HepG2 (cell line): ENCODE measurements around the gene CALML4. TPM values are rescaled to one million over a fixed set of nuclear protein-coding genes. Genes with fewer than 3 reads are reported as not detected.
"Not testable (repeated sequence)": the region's sequence is repeated elsewhere in the genome, so short reads cannot be mapped to it uniquely, and the experiment has no call there.

Source experiments
- ATAC-seq: fragments of 200-7000 bp; cut with Tn5 transposase; 3 replicates; pipeline ENCODE4 v1.9.1; 2020; ENCODE audit warnings: mild to moderate bottlenecking, moderate library complexity
- BruUV-seq: library from RNA; stranded (reverse); fragments of 400-500 nt; replicated peaks from 2 replicates; lab custom pipeline; 2021; lab: Mats Ljungman, UMichigan
- CTCF ChIA-PET: fragments of 300-600 bp; formaldehyde crosslinking; extraction: SDS; loops from one replicate; lab custom pipeline; 2021; ENCODE audit warnings: low total read pairs, inconsistent platforms, low intra/inter-chr PET ratio; lab: Yijun Ruan, JAX
- POLR2A ChIA-PET: fragments of 350-600 bp; sonication (Branson Sonifier 250); formaldehyde crosslinking; loops from one replicate; lab custom pipeline; 2020; ENCODE audit warnings: antibody characterized with exemption, inconsistent platforms; lab: Yijun Ruan, JAX
- DNase-seq: peaks from one replicate; pipeline ENCODE4 v3.0.0-alpha.2; 2015; ENCODE audit warnings: low spot score
- FAIRE-seq: peaks from 3 replicates; lab custom pipeline; 2011; peaks lifted over from hg19 to GRCh38; lab: Jason Lieb, UNC
- H2AFZ ChIP-seq: one replicate; pipeline ENCODE4 v1.6.1; 2011; ENCODE audit warnings: low read length, inconsistent platforms
- H3K27ac ChIP-seq: fragments of 300-600 bp; 3 replicates; pipeline ENCODE4 v1.8.0; 2011; ENCODE audit warnings: mixed run types, mild to moderate bottlenecking, mixed read lengths, low read length, inconsistent platforms; ENCODE audit not compliant: insufficient read depth; ENCODE audit errors: extremely low read length
- H3K27me3 ChIP-seq, 2 experiments: fragments of 200-600 bp in 1 of 2; 2 replicates in 1 of 2; 3 replicates in 1 of 2; pipeline versions ENCODE4 v1.6.0 to v1.8.0; 2011; ENCODE audit warnings: low read length in 2 of 2, mild to moderate bottlenecking in 2 of 2, moderate library complexity in 2 of 2, inconsistent platforms in 1 of 2; ENCODE audit not compliant: insufficient read depth in 2 of 2, control insufficient read depth in 1 of 2
- H3K36me3 ChIP-seq, 2 experiments: fragments of 200-600 bp in 1 of 2; replicated peaks in 1 of 2; 2 replicates in 1 of 2; 3 replicates in 1 of 2; pipeline versions ENCODE4 v1.5.1 to v1.8.0; 2011; ENCODE audit warnings: low read length in 2 of 2, inconsistent platforms in 1 of 2; ENCODE audit not compliant: insufficient read depth in 2 of 2, control insufficient read depth in 1 of 2
- H3K4me1 ChIP-seq: 2 replicates; pipeline ENCODE4 v1.5.1; 2012; ENCODE audit warnings: low read length, inconsistent platforms; ENCODE audit not compliant: insufficient read depth
- H3K4me2 ChIP-seq: 2 replicates; pipeline ENCODE4 v1.6.0; 2011; ENCODE audit warnings: low read depth, low read length, inconsistent platforms
- H3K4me3 ChIP-seq, 3 experiments: fragments of 200-600 bp in 1 of 3; sonication (generic), shearing (Covaris generic) in 1 of 3; replicated peaks in 1 of 3; 2 replicates each; pipeline ENCODE4 v1.5.1; 2011 to 2016; ENCODE audit warnings: low read length in 3 of 3, inconsistent platforms in 2 of 3, low read depth in 2 of 3, mild to moderate bottlenecking in 2 of 3, control low read depth in 1 of 3, mixed read lengths in 1 of 3; ENCODE audit not compliant: insufficient read depth in 1 of 3
- H3K79me2 ChIP-seq: one replicate; pipeline ENCODE4 v1.6.1; 2011; ENCODE audit warnings: low read length, inconsistent platforms; ENCODE audit not compliant: insufficient read depth
- H3K9ac ChIP-seq: 2 replicates; pipeline ENCODE4 v1.6.0; 2011; ENCODE audit warnings: mild to moderate bottlenecking, low read depth, low read length, inconsistent platforms; ENCODE audit not compliant: insufficient read depth
- H3K9me3 ChIP-seq: 2 replicates; pipeline ENCODE4 v1.5.1; 2012; ENCODE audit warnings: mild to moderate bottlenecking, low read length
- H4K20me1 ChIP-seq: 2 replicates; pipeline ENCODE4 v1.6.0; 2011; ENCODE audit warnings: inconsistent platforms, mild to moderate bottlenecking, low read length, moderate library complexity; ENCODE audit not compliant: insufficient read depth
- KDM4B ChIP-seq: sonication (generic); formaldehyde crosslinking; IDR thresholded peaks from 2 replicates; pipeline ENCODE4 v1.4.0; 2020; ENCODE audit warnings: missing genetic modification reagents
- NFYB ChIP-seq: sonication (generic); formaldehyde crosslinking; IDR thresholded peaks from 2 replicates; pipeline ENCODE4 v1.4.0; 2020; ENCODE audit warnings: missing genetic modification reagents
- PATZ1 ChIP-seq: sonication (generic); formaldehyde crosslinking; IDR thresholded peaks from 2 replicates; pipeline ENCODE4 v1.4.0; 2020; ENCODE audit warnings: missing genetic modification reagents
- RFX5 ChIP-seq: IDR thresholded peaks from 2 replicates; pipeline ENCODE4 v1.6.1; 2011; ENCODE audit warnings: low read depth, low read length, improper control_type of control experiment
- ZBTB34 ChIP-seq: sonication (generic); formaldehyde crosslinking; IDR thresholded peaks from 2 replicates; pipeline ENCODE4 v1.8.0; 2022; ENCODE audit warnings: mild to moderate bottlenecking, missing genetic modification reagents
- ZHX2 ChIP-seq, 2 experiments: sonication (generic) in 1 of 2; formaldehyde crosslinking in 1 of 2; IDR thresholded peaks; 2 replicates each; pipeline versions ENCODE4 v1.6.1 to v1.9.0; 2014 to 2022; ENCODE audit warnings: antibody characterized with exemption in 1 of 2, borderline replicate concordance in 1 of 2, inconsistent platforms in 1 of 2, low read depth in 1 of 2, missing genetic modification reagents in 1 of 2
- ZNF224 ChIP-seq: sonication (generic); formaldehyde crosslinking; IDR thresholded peaks from 2 replicates; pipeline ENCODE4 v1.5.0; 2020; ENCODE audit warnings: mild to moderate bottlenecking, missing genetic modification reagents
- ZNF331 ChIP-seq: sonication (generic); formaldehyde crosslinking; IDR thresholded peaks from 2 replicates; pipeline ENCODE4 v1.4.0; 2020; ENCODE audit warnings: missing genetic modification reagents
- WGBS: methylation state at CpG from one replicate; pipeline ENCODE4 v1.1.6; 2017; ENCODE audit warnings: low lambda C conversion rate; 5-methylcytosine and 5-hydroxymethylcytosine counted together
- in situ Hi-C: cut with HindIII; loops from 2 replicates; pipeline ENCODE4 v1.10.0; 2017; ENCODE audit warnings: low pct_unique_long_range_greater_than_20kb; ENCODE audit not compliant: extremely low pct_ligation_motif_present
- intact Hi-C: fragments of 100-400 bp; cut with micrococcal nuclease; formaldehyde crosslinking; loops from one replicate; pipeline ENCODE4 v1.10.0; 2022; ENCODE audit not compliant: unreplicated experiment
- polyA plus RNA-seq, 8 experiments: library from polyadenylated mRNA; depleted of rRNA in 3 of 8; stranded (reverse) in 7 of 8; unstranded in 1 of 8; fragments of >200 nt; fragmentation: Illumina TruSeq in 4 of 8; extraction: Trizol in 4 of 8; gene quantifications; 2 replicates each; pipeline versions ENCODE4 v1.2.1 to v1.2.3, GENCODE V29; 2011 to 2016; ENCODE audit warnings: low read depth in 4 of 8, missing spikeins in 1 of 8, mixed read lengths in 1 of 8; ENCODE audit not compliant: insufficient read depth in 1 of 8
- total RNA-seq, 5 experiments: library from RNA; depleted of rRNA; stranded (reverse); fragments of >200 nt; fragmentation: Illumina TruSeq; extraction: Trizol; gene quantifications; 2 replicates each; pipeline ENCODE4 v1.2.3, GENCODE V29; 2016; ENCODE audit warnings: low read depth in 1 of 5

Gene CALML4
- total and polyA plus RNA-seq, 2 of the 13 experiments (the other 11 are each of a cell fraction or from before 2014, with no cell fraction given), result 3.6 to 8.7 TPM

GRCh38 chr15:68223171-68223570 is 18.0 kb upstream of the CALML4 start:
- ChIA-PET CTCF (no interaction called here), POLR2A (no interaction called here)
- Histone ChIP-seq H3K79me2 (peaks cover 61% of the 10 kb centered on the region), H3K9ac (no peak overlapping the region), H2AFZ (no peak overlapping the region), H3K4me2 (no peak overlapping the region), H3K4me1 (peaks cover 31% of the 10 kb centered on the region), H3K36me3 (peaks cover 5 to 16% of the 10 kb centered on the region in 2 experiments; a peak in 3 of 5 replicates), H3K27ac (peak overlapping the region; percentile 11), H3K4me3 (no peak overlapping the region), H3K9me3 (no peaks in the 10 kb centered on the region), H3K27me3 (no peaks in the 10 kb centered on the region), H4K20me1 (no peaks in the 10 kb centered on the region; the same call in 1 of the 2 replicates)
- no peak for TF ChIP-seq KDM4B (CRISPR knock-in tag)
- TF ChIP-seq NFYB, result no peak
- TF ChIP-seq RFX5, result no peak
- no peak for TF ChIP-seq ZNF224 (CRISPR knock-in tag)
- TF ChIP-seq PATZ1 (CRISPR knock-in tag), result no peak
- no peak for TF ChIP-seq ZNF331 (CRISPR knock-in tag)
- no peak for TF ChIP-seq ZHX2 (IDR thresholded peaks at IDR 0.05; ENCODE audit: low read depth)
- no peak for TF ChIP-seq ZHX2 (CRISPR knock-in tag; IDR thresholded peaks at IDR 0.05; ENCODE audit: borderline replicate concordance)
- no peak for TF ChIP-seq ZBTB34 (CRISPR knock-in tag)
- in situ Hi-C loops (no loop called here), intact Hi-C loops (no loop called here)
- no peak for ATAC-seq
- 93% methylated on average over 6 of the region's 6 CpGs for WGBS
- no peak for DNase-seq
- no peak for FAIRE-seq
- no TSS peak for BruUV-seq

- H3K4me2 ChIP-seq, result not testable (repeated sequence)
Measured at GRCh38 chr15:68222432-68222743, 17.3 kb upstream of the CALML4 start.

More at GRCh38 chr15:68222432-68222743, 17.3 kb upstream of the CALML4 start:
- H4K20me1 ChIP-seq, H3K27me3 ChIP-seq, FAIRE-seq, in situ Hi-C loops, H2AFZ ChIP-seq, BruUV-seq, POLR2A ChIA-PET, DNase-seq, ATAC-seq, H3K9ac ChIP-seq, H3K4me3 ChIP-seq, intact Hi-C loops, H3K9me3 ChIP-seq, CTCF ChIA-PET, H3K27ac ChIP-seq: not testable (repeated sequence)
- 91% methylated on average over 18 of the region's 18 CpGs for WGBS
- Histone ChIP-seq H3K4me1 (peaks cover 23% of the 10 kb centered on the region), H3K36me3 (peaks cover 8 to 18% of the 10 kb centered on the region in 2 experiments; a peak in 4 of 5 replicates), H3K79me2 (peaks cover 53% of the 10 kb centered on the region)
